Neural cell (in vitro differentiated cells): ENCODE data around the gene MAGI2. TPM values are rescaled to one million over a fixed set of nuclear protein-coding genes. Genes with fewer than 3 reads are reported as not detected.

Source experiments
- H2AFZ ChIP-seq: fragments of 200-600, 300-800 bp; sonication (generic), shearing (Covaris generic); 2 replicates; pipeline ENCODE4 v1.6.0; 2014; ENCODE audit warnings: low read depth, mild to moderate bottlenecking, antibody characterized with exemption, low read length, moderate library complexity
- H3F3A ChIP-seq: fragments of 200-600 bp; shearing (Covaris generic); 2 replicates; pipeline ENCODE4 v1.6.1; 2016; ENCODE audit warnings: mild to moderate bottlenecking, moderate library complexity, mixed read lengths, antibody characterized with exemption, low read length; ENCODE audit not compliant: insufficient read depth, poor library complexity, severe bottlenecking
- H3K27ac ChIP-seq: fragments of 200-600, 300-800 bp; sonication (generic), shearing (Covaris generic); 2 replicates; pipeline ENCODE4 v1.5.1; 2014; ENCODE audit warnings: mild to moderate bottlenecking, low read length, moderate library complexity
- H3K27me3 ChIP-seq: fragments of 300-800, 200-600 bp; sonication (generic), shearing (Covaris generic); 2 replicates; pipeline ENCODE4 v1.6.0; 2014; ENCODE audit warnings: mild to moderate bottlenecking, low read depth, low read length, moderate library complexity; ENCODE audit not compliant: insufficient read depth
- H3K36me3 ChIP-seq: fragments of 300-800, 200-600 bp; sonication (generic), shearing (Covaris generic); 2 replicates; pipeline ENCODE4 v1.5.1; 2014; ENCODE audit warnings: mild to moderate bottlenecking, antibody characterized with exemption, low read length, moderate library complexity; ENCODE audit not compliant: insufficient read depth
- H3K4me2 ChIP-seq: fragments of 300-800, 200-600 bp; sonication (generic), shearing (Covaris generic); 2 replicates; pipeline ENCODE4 v1.6.0; 2014; ENCODE audit warnings: mild to moderate bottlenecking, low read length
- H3K4me3 ChIP-seq: fragments of 300-800, 200-600 bp; sonication (generic), shearing (Covaris generic); 2 replicates; pipeline ENCODE4 v1.5.1; 2014; ENCODE audit warnings: mild to moderate bottlenecking, low read length, moderate library complexity
- H3K79me2 ChIP-seq: fragments of 200-600 bp; shearing (Covaris generic); replicated peaks from 2 replicates; pipeline ENCODE4 v1.6.0; 2014; ENCODE audit warnings: mild to moderate bottlenecking, low read length, moderate library complexity; ENCODE audit not compliant: insufficient read depth
- H3K9ac ChIP-seq: fragments of 300-800, 200-600 bp; sonication (generic), shearing (Covaris generic); 2 replicates; pipeline ENCODE4 v1.6.1; 2016; ENCODE audit warnings: mild to moderate bottlenecking, low read length, mixed read lengths
- H3K9me2 ChIP-seq: fragments of 200-600 bp; shearing (Covaris generic); 2 replicates; pipeline ENCODE4 v1.6.1; 2016; ENCODE audit warnings: mild to moderate bottlenecking, low read length, mixed read lengths; ENCODE audit not compliant: insufficient read depth
- H3K9me3 ChIP-seq: fragments of 200-600, 300-800 bp; sonication (generic), shearing (Covaris generic); 2 replicates; pipeline ENCODE4 v1.6.1; 2016; ENCODE audit warnings: mild to moderate bottlenecking, mixed run types, low read length, moderate library complexity, mixed read lengths
- H4K20me1 ChIP-seq: fragments of 200-600 bp; shearing (Covaris generic); 2 replicates; pipeline ENCODE4 v1.6.1; 2016; ENCODE audit warnings: mild to moderate bottlenecking, mixed run types; ENCODE audit not compliant: insufficient read depth
- CTCF ChIP-seq: fragments of 450-650 bp; IDR thresholded peaks from 2 replicates; pipeline ENCODE4 v1.5.1; 2014; ENCODE audit warnings: antibody characterized with exemption, mild to moderate bottlenecking, moderate library complexity; ENCODE audit not compliant: poor library complexity, severe bottlenecking
- EP300 ChIP-seq: fragments of 450-650 bp; conservative IDR thresholded peaks from 2 replicates; pipeline ENCODE4 v1.6.1; 2014; ENCODE audit warnings: antibody characterized with exemption, mild to moderate bottlenecking, moderate library complexity; ENCODE audit not compliant: poor library complexity, severe bottlenecking
- EZH2 ChIP-seq: fragments of 200-600, 300-800 bp; shearing (Covaris generic), sonication (generic); IDR thresholded peaks from 2 replicates; pipeline ENCODE4 v1.6.1; 2014; ENCODE audit warnings: antibody characterized with exemption, low read length, borderline replicate concordance, mild to moderate bottlenecking; ENCODE audit not compliant: insufficient read depth, poor library complexity, severe bottlenecking
- MXI1 ChIP-seq: fragments of 450-650 bp; conservative IDR thresholded peaks from 2 replicates; pipeline ENCODE4 v1.6.1; 2014; ENCODE audit warnings: antibody characterized with exemption, mild to moderate bottlenecking; ENCODE audit not compliant: poor library complexity, severe bottlenecking
- POLR2AphosphoS5 ChIP-seq: IDR thresholded peaks from 2 replicates; pipeline ENCODE4 v1.6.1; 2012
- RAD21 ChIP-seq: fragments of 450-650 bp; conservative IDR thresholded peaks from 2 replicates; pipeline ENCODE4 v1.6.1; 2014; ENCODE audit warnings: antibody characterized with exemption, mild to moderate bottlenecking, moderate library complexity
- REST ChIP-seq: IDR thresholded peaks from 2 replicates; pipeline ENCODE4 v1.6.1; 2012; ENCODE audit warnings: borderline replicate concordance
- SMC3 ChIP-seq: fragments of 450-650 bp; conservative IDR thresholded peaks from 2 replicates; pipeline ENCODE4 v1.6.1; 2014; ENCODE audit warnings: antibody characterized with exemption, mild to moderate bottlenecking, moderate library complexity; ENCODE audit not compliant: poor library complexity
- TAF1 ChIP-seq: IDR thresholded peaks from 2 replicates; pipeline ENCODE4 v1.6.1; 2012; ENCODE audit warnings: low read depth
- polyA plus RNA-seq: library from polyadenylated mRNA; depleted of rRNA; stranded (reverse); fragments of >200 nt; gene quantifications from 2 replicates; pipeline ENCODE4 v1.2.3, GENCODE V29; 2014

Gene MAGI2
- polyA plus RNA-seq, 1 donor from 2014 or later, result 19.3 TPM

- no peaks in the 10 kb centered on the region for H3K27me3 ChIP-seq
- H3K4me3 ChIP-seq, result no peak overlapping the region
- no peaks in the 10 kb centered on the region for H3K36me3 ChIP-seq
Observed at GRCh38 chr7:78543976-78544375, 909.5 kb downstream of the MAGI2 start.

GRCh38 chr7:78542981-78543380 lies 910.5 kb downstream of the MAGI2 start:
- Histone ChIP-seq H3K27ac (no peak overlapping the region), H3K27me3 (no peaks in the 10 kb centered on the region), H3K4me3 (no peak overlapping the region), H4K20me1 (no peaks in the 10 kb centered on the region), H3K9ac (no peak overlapping the region), H3K9me3 (no peaks in the 10 kb centered on the region), H3F3A (no peaks in the 10 kb centered on the region), H3K4me2 (no peak overlapping the region), H3K79me2 (no peaks in the 10 kb centered on the region), H2AFZ (no peak overlapping the region), H3K9me2 (no peaks in the 10 kb centered on the region), H3K36me3 (no peaks in the 10 kb centered on the region)
- no peak for TF ChIP-seq MXI1
- no peak for TF ChIP-seq TAF1
- TF ChIP-seq EZH2, result no peak
- no peak for TF ChIP-seq EP300
- TF ChIP-seq REST, result no peak
- no peak for TF ChIP-seq RAD21
- TF ChIP-seq SMC3, result no peak

More at GRCh38 chr7:78543976-78544375, 909.5 kb downstream of the MAGI2 start:
- no peaks in the 10 kb centered on the region for H3K9me3 ChIP-seq
- H3K27ac ChIP-seq, result no peak overlapping the region
- no peak overlapping the region for H3K9ac ChIP-seq
- no peak overlapping the region for H3K4me2 ChIP-seq
- no peaks in the 10 kb centered on the region for H3F3A ChIP-seq
- H2AFZ ChIP-seq, result no peak overlapping the region
- no peaks in the 10 kb centered on the region for H3K79me2 ChIP-seq
- H3K9me2 ChIP-seq, result no peaks in the 10 kb centered on the region
- H4K20me1 ChIP-seq, result no peaks in the 10 kb centered on the region
- TF ChIP-seq EZH2 (no peak), EP300 (no peak), REST (no peak), RAD21 (no peak), MXI1 (no peak), POLR2AphosphoS5 (no peak), SMC3 (no peak), CTCF (no peak), TAF1 (no peak)
